ENCODE results near the gene SMIM24. TPM values are rescaled to one million over a fixed set of nuclear protein-coding genes. Genes with fewer than 3 reads are reported as not detected.
A peak's percentile ranks its signal among the peaks of the same experiment; 100 is the strongest.

Gene SMIM24
- total RNA-seq, 1 experiment from 2014 or later, result 0.89 TPM

- H3K9me3 ChIP-seq (ENCODE audit: low read length), result no peaks in the 10 kb centered on the region
- H3K4me1 ChIP-seq (ENCODE audit: low read length), result peaks cover 9% of the 10 kb centered on the region
- no peaks in the 10 kb centered on the region for H3K9me2 ChIP-seq (replicated peaks; ENCODE audit: insufficient read depth, low read length)
- no peak overlapping the region for H3K4me2 ChIP-seq (ENCODE audit: low read depth, low read length, poor library complexity, severe bottlenecking)
- no peak overlapping the region for H3K4me3 ChIP-seq (ENCODE audit: low read length)
- H3K27me3 ChIP-seq (ENCODE audit: low read length), result no peaks in the 10 kb centered on the region
- H3K27ac ChIP-seq (ENCODE audit: low read length), result no peak overlapping the region
- H3K9ac ChIP-seq (ENCODE audit: low read length), result no peak overlapping the region
- no peaks in the 10 kb centered on the region for H4K20me1 ChIP-seq (ENCODE audit: insufficient read depth, low read depth, low read length)
- H3K36me3 ChIP-seq (ENCODE audit: insufficient read depth, low read length), result no peaks in the 10 kb centered on the region
- peaks cover 33% of the 10 kb centered on the region for H3K79me2 ChIP-seq (ENCODE audit: low read length)
- H2AFZ ChIP-seq (ENCODE audit: low read length), result no peak overlapping the region
- DNase-seq, result no peak
Observed at GRCh38 chr19:3496392-3497273, 16.3 kb upstream of the SMIM24 start.

- no peaks in the 10 kb centered on the region for H3K27me3 ChIP-seq (ENCODE audit: low read length)
- no peak overlapping the region for H3K27ac ChIP-seq (ENCODE audit: low read length)
- H3K4me1 ChIP-seq (ENCODE audit: low read length), result peaks cover 6% of the 10 kb centered on the region
- no peaks in the 10 kb centered on the region for H4K20me1 ChIP-seq (ENCODE audit: insufficient read depth, low read depth, low read length)
- no peak overlapping the region for H3K4me3 ChIP-seq (ENCODE audit: low read length)
- no peak overlapping the region for H2AFZ ChIP-seq (ENCODE audit: low read length)
- H3K9me3 ChIP-seq (ENCODE audit: low read length), result no peaks in the 10 kb centered on the region
- H3K79me2 ChIP-seq (ENCODE audit: low read length), result peaks cover 24% of the 10 kb centered on the region
- H3K36me3 ChIP-seq (ENCODE audit: insufficient read depth, low read length), result no peaks in the 10 kb centered on the region
- H3K4me2 ChIP-seq (ENCODE audit: low read depth, low read length, poor library complexity, severe bottlenecking), result no peak overlapping the region
- no peaks in the 10 kb centered on the region for H3K9me2 ChIP-seq (replicated peaks; ENCODE audit: insufficient read depth, low read length)
- no peak for DNase-seq
- H3K9ac ChIP-seq (ENCODE audit: low read length), result no peak overlapping the region
Observed at GRCh38 chr19:3494559-3494958, 14.2 kb upstream of the SMIM24 start.

DNA sequence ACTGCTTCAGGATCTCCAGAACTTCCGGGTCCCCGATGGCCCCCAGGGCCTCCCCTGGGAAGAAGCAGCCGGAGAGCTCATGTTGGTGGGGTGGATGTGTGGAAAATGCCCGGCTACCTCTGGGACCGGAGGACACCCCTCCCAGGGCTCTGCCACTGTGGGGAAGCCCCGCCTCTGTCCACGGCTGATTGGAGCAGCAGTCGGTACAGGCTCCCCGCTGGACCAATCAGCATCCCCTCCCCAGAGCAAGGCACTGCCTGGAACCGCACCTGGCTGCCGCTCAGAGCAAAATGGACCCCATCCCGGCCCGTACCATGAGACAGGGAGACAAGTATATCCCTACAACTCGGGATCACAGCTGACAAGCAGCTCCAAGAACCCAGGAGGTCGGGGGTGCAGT, 13.7 kb upstream of the SMIM24 start:
- no peaks in the 10 kb centered on the region for H3K36me3 ChIP-seq (ENCODE audit: insufficient read depth, low read length)
- peak; percentile 66 for DNase-seq
- no peak overlapping the region for H3K4me2 ChIP-seq (ENCODE audit: low read depth, low read length, poor library complexity, severe bottlenecking)
- peaks cover 19% of the 10 kb centered on the region for H3K79me2 ChIP-seq (ENCODE audit: low read length)
- no peaks in the 10 kb centered on the region for H3K9me2 ChIP-seq (replicated peaks; ENCODE audit: insufficient read depth, low read length)
- H4K20me1 ChIP-seq (ENCODE audit: insufficient read depth, low read depth, low read length), result no peaks in the 10 kb centered on the region
- H2AFZ ChIP-seq (ENCODE audit: low read length), result no peak overlapping the region
- H3K9ac ChIP-seq (ENCODE audit: low read length), result no peak overlapping the region
- H3K27ac ChIP-seq (ENCODE audit: low read length), result no peak overlapping the region
- no peaks in the 10 kb centered on the region for H3K9me3 ChIP-seq (ENCODE audit: low read length)
- H3K27me3 ChIP-seq (ENCODE audit: low read length), result no peaks in the 10 kb centered on the region
- H3K4me3 ChIP-seq (ENCODE audit: low read length), result no peak overlapping the region
- peaks cover under 1% of the 10 kb centered on the region; the same call in 1 of the 2 replicates for H3K4me1 ChIP-seq (ENCODE audit: low read length)

GRCh38 chr19:3493651-3494050, 13.3 kb upstream of the SMIM24 start:
- Histone ChIP-seq H3K79me2 (ENCODE audit: low read length) (peaks cover 15% of the 10 kb centered on the region), H3K4me1 (ENCODE audit: low read length) (no peaks in the 10 kb centered on the region), H2AFZ (ENCODE audit: low read length) (no peak overlapping the region), H3K4me3 (ENCODE audit: low read length) (no peak overlapping the region), H3K27ac (ENCODE audit: low read length) (no peak overlapping the region), H3K9ac (ENCODE audit: low read length) (no peak overlapping the region), H3K27me3 (ENCODE audit: low read length) (no peaks in the 10 kb centered on the region), H3K4me2 (ENCODE audit: low read depth, low read length, poor library complexity, severe bottlenecking) (no peak overlapping the region), H3K9me3 (ENCODE audit: low read length) (no peaks in the 10 kb centered on the region), H3K36me3 (ENCODE audit: insufficient read depth, low read length) (no peaks in the 10 kb centered on the region), H3K9me2 (replicated peaks; ENCODE audit: insufficient read depth, low read length) (no peaks in the 10 kb centered on the region), H4K20me1 (ENCODE audit: insufficient read depth, low read depth, low read length) (no peaks in the 10 kb centered on the region)
- no peak for DNase-seq

- peaks cover 10% of the 10 kb centered on the region for H3K79me2 ChIP-seq (ENCODE audit: low read length)
- H2AFZ ChIP-seq (ENCODE audit: low read length), result no peak overlapping the region
- no peaks in the 10 kb centered on the region for H3K36me3 ChIP-seq (ENCODE audit: insufficient read depth, low read length)
- no peaks in the 10 kb centered on the region for H3K9me2 ChIP-seq (replicated peaks; ENCODE audit: insufficient read depth, low read length)
- H3K4me2 ChIP-seq (ENCODE audit: low read depth, low read length, poor library complexity, severe bottlenecking), result no peak overlapping the region
- H3K9ac ChIP-seq (ENCODE audit: low read length), result no peak overlapping the region
- no peaks in the 10 kb centered on the region for H3K4me1 ChIP-seq (ENCODE audit: low read length)
- no peak overlapping the region for H3K27ac ChIP-seq (ENCODE audit: low read length)
- no peak for DNase-seq
- no peaks in the 10 kb centered on the region for H3K9me3 ChIP-seq (ENCODE audit: low read length)
- H3K4me3 ChIP-seq (ENCODE audit: low read length), result no peak overlapping the region
- no peaks in the 10 kb centered on the region for H4K20me1 ChIP-seq (ENCODE audit: insufficient read depth, low read depth, low read length)
- H3K27me3 ChIP-seq (ENCODE audit: low read length), result no peaks in the 10 kb centered on the region
Observed at GRCh38 chr19:3492919-3493318, 12.6 kb upstream of the SMIM24 start.

DNA sequence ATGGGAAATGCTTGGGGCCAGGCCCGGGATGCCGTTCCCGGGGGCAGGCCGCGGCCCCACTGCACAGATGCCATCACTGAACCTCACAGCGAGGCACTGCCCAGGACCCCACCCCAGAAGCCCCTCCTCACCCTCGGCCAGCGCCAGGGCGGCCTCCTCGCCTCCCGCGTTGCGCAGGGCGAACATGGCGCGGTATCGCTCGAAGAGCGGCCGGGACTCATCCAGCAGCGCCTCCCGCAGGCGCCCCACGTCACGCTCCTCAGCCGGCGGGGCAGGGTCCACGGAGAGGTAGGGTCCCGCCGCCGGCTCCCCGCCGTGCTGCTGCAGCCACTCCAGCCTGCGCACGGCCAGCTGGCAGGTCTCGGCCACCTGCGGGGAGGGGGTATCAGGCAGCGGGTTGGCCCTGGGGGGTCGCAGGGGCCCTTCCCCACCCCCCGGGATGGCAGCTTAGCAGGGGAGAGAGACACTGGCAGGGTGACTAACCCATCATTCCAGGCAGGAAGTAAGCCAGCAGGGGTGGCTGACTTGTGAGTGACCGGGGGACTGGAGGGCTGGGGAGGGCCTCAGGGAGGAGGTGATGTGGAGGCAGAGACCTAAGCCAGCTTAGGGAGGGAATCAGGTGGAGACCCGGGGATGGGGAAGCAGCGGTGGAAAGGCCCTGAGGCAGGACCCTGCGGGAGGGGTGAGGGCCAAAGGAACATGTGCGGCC, 12.0 kb upstream of the SMIM24 start:
- no peaks in the 10 kb centered on the region for H4K20me1 ChIP-seq (ENCODE audit: insufficient read depth, low read depth, low read length)
- no peaks in the 10 kb centered on the region for H3K36me3 ChIP-seq (ENCODE audit: insufficient read depth, low read length)
- H3K79me2 ChIP-seq (ENCODE audit: low read length), result peaks cover 4% of the 10 kb centered on the region
- H3K27me3 ChIP-seq (ENCODE audit: low read length), result no peaks in the 10 kb centered on the region
- H3K9ac ChIP-seq (ENCODE audit: low read length), result no peak overlapping the region
- no peak overlapping the region for H3K4me3 ChIP-seq (ENCODE audit: low read length)
- H3K27ac ChIP-seq (ENCODE audit: low read length), result no peak overlapping the region
- no peaks in the 10 kb centered on the region for H3K9me3 ChIP-seq (ENCODE audit: low read length)
- H3K4me2 ChIP-seq (ENCODE audit: low read depth, low read length, poor library complexity, severe bottlenecking), result no peak overlapping the region
- H3K9me2 ChIP-seq (replicated peaks; ENCODE audit: insufficient read depth, low read length), result no peaks in the 10 kb centered on the region
- no peak overlapping the region for H2AFZ ChIP-seq (ENCODE audit: low read length)
- no peak for DNase-seq
- H3K4me1 ChIP-seq (ENCODE audit: low read length), result no peaks in the 10 kb centered on the region

GRCh38 chr19:3491396-3492119, 11.2 kb upstream of the SMIM24 start:
- Histone ChIP-seq H3K36me3 (ENCODE audit: insufficient read depth, low read length) (no peaks in the 10 kb centered on the region), H3K4me1 (ENCODE audit: low read length) (no peaks in the 10 kb centered on the region), H3K79me2 (ENCODE audit: low read length) (no peaks in the 10 kb centered on the region), H3K9ac (ENCODE audit: low read length) (no peak overlapping the region), H3K27ac (ENCODE audit: low read length) (no peak overlapping the region), H3K27me3 (ENCODE audit: low read length) (no peaks in the 10 kb centered on the region), H3K9me3 (ENCODE audit: low read length) (no peaks in the 10 kb centered on the region), H3K4me2 (ENCODE audit: low read depth, low read length, poor library complexity, severe bottlenecking) (no peak overlapping the region), H3K9me2 (replicated peaks; ENCODE audit: insufficient read depth, low read length) (no peaks in the 10 kb centered on the region), H4K20me1 (ENCODE audit: insufficient read depth, low read depth, low read length) (no peaks in the 10 kb centered on the region), H2AFZ (ENCODE audit: low read length) (no peak overlapping the region), H3K4me3 (ENCODE audit: low read length) (no peak overlapping the region)
- no peak for DNase-seq

DNA sequence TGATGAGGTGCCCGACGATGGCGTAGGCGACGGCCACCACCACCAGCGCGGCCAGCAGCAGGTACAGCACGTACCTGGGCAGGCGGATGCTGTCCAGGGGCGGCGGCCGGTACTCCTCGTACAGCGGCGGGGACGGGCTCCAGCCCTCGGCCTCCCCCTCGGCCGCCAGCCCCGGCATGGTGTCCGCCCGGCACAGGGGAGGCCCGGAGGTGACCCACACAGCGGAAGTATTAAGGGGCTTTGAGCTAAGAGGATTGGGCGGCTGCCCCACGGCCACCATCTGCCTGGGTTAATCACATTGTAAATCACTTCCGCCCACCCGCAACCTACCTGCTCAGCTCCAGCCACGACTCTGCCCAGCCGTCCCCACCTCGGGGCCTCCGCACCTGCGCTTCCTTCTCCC, 2.9 kb upstream of the SMIM24 start, which contains the start of gene SMIM44:
SMIM44 (minus strand) TSS at position 216 of the 403 bp plus-strand sequence; CDS start at position 178, 38 bp downstream.
- H3K4me2 ChIP-seq (ENCODE audit: low read depth, low read length, poor library complexity, severe bottlenecking), result peak within 1 kb of the TSS; percentile 61
- no peak within 1 kb of the TSS for H3K9ac ChIP-seq (ENCODE audit: low read length)
- no peaks in the 10 kb centered on the region for H3K9me2 ChIP-seq (replicated peaks; ENCODE audit: insufficient read depth, low read length)
- H3K79me2 ChIP-seq (ENCODE audit: low read length), result no peaks in the 10 kb centered on the region
- H3K9me3 ChIP-seq (ENCODE audit: low read length), result no peaks in the 10 kb centered on the region
- H3K36me3 ChIP-seq (ENCODE audit: insufficient read depth, low read length), result no peaks in the 10 kb centered on the region
- peak within 1 kb of the TSS; percentile 96 for H3K27ac ChIP-seq (ENCODE audit: low read length)
- peaks cover 29% of the 10 kb centered on the region for H3K4me1 ChIP-seq (ENCODE audit: low read length)
- no peaks in the 10 kb centered on the region for H4K20me1 ChIP-seq (ENCODE audit: insufficient read depth, low read depth, low read length)
- H2AFZ ChIP-seq (ENCODE audit: low read length), result no peak within 1 kb of the TSS
- H3K4me3 ChIP-seq (ENCODE audit: low read length), result no peak within 1 kb of the TSS
- H3K27me3 ChIP-seq (ENCODE audit: low read length), result no peaks in the 10 kb centered on the region
- DNase-seq, result no peak

All from Karpas-422 (cell line).